Memory B cell (primary cell): Measurements from ENCODE around the gene MMP13.
"Not testable (repeated sequence)": the region's sequence is repeated elsewhere in the genome, so short reads cannot be mapped to it uniquely, and the experiment has no call there.

ENCODE experiments used
- ATAC-seq: fragments of 150-1000 bp; cut with Tn5 transposase; 2 replicates; pipeline ENCODE4 v1.10.0; 2021; ENCODE audit warnings: low read depth, mild to moderate bottlenecking, moderate library complexity
- DNase-seq, 2 donors: peaks; one replicate each; pipeline ENCODE4 v3.0.0; 2022; ENCODE audit warnings: low spot score in 2 of 2
- H3K27ac Mint-ChIP-seq: one replicate; pipeline ENCODE4 v1.8.0; 2022; ENCODE audit warnings: mild to moderate bottlenecking, moderate library complexity, mixed read lengths
- H3K27me3 Mint-ChIP-seq: one replicate; pipeline ENCODE4 v1.8.0; 2022; ENCODE audit warnings: mixed read lengths
- H3K36me3 Mint-ChIP-seq: one replicate; pipeline ENCODE4 v1.8.0; 2022; ENCODE audit warnings: mild to moderate bottlenecking, mixed read lengths
- H3K4me1 Mint-ChIP-seq: one replicate; pipeline ENCODE4 v1.8.0; 2022; ENCODE audit warnings: mixed read lengths
- H3K4me3 Mint-ChIP-seq: one replicate; pipeline ENCODE4 v1.8.0; 2022; ENCODE audit warnings: mild to moderate bottlenecking, moderate library complexity, mixed read lengths
- H3K9me3 Mint-ChIP-seq: one replicate; pipeline ENCODE4 v1.8.0; 2022; ENCODE audit warnings: mixed read lengths

The MMP13 gene

DNA sequence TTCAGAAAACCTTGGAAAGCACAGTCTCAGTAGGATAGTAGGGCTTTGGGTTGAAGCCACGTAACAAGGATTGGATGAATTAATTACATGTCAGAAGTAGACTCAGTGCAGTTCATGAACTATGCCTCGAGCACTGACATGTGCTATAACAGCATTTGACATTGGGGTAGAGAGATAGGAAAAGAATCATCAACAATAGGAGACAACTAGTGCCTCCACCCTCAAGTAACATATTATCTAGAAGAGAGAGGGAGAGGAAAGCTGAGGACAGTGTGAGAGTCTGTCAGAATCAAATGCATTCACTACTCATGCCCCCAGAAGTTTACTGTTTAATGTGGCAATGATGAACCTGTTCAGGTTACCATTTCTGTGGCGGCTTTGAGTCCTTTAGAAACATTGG lies 26.4 kb downstream of the MMP13 start:
- DNase-seq (no peak), ATAC-seq (no peak)
- H3K9me3 Mint-ChIP-seq: no peaks in the 10 kb centered on the region
- H3K27ac Mint-ChIP-seq: no peak overlapping the region
- no peaks in the 10 kb centered on the region for H3K36me3 Mint-ChIP-seq
- H3K4me3 Mint-ChIP-seq: no peak overlapping the region
- H3K4me1 Mint-ChIP-seq: no peaks in the 10 kb centered on the region
- peaks cover 5% of the 10 kb centered on the region for H3K27me3 Mint-ChIP-seq

DNA sequence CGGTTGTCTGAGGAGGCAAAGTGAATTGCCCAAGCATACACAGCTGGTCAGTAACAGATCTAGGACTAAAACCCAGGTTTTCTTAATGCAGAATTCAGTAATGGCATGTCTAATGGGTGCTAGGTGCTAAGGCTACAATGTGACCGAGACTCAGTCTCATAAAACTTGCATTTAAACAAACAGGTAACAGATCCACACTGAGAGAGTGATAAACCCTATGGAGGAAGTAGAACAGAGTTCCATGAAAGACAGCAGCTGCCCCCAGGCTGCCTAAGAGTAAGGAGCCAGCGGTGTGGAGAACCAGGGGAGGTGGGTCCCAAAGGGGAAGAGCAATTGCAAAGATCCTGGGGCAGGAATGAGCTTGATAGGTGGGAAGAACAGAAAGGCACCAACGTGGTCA lies 27.3 kb downstream of the MMP13 start:
- Mint-ChIP-seq H3K4me3 (no peak overlapping the region), H3K27ac (no peak overlapping the region), H3K9me3 (no peaks in the 10 kb centered on the region), H3K27me3 (peaks cover 5% of the 10 kb centered on the region), H3K36me3 (no peaks in the 10 kb centered on the region), H3K4me1 (no peaks in the 10 kb centered on the region)
- DNase-seq: no peak
- ATAC-seq: no peak

DNA sequence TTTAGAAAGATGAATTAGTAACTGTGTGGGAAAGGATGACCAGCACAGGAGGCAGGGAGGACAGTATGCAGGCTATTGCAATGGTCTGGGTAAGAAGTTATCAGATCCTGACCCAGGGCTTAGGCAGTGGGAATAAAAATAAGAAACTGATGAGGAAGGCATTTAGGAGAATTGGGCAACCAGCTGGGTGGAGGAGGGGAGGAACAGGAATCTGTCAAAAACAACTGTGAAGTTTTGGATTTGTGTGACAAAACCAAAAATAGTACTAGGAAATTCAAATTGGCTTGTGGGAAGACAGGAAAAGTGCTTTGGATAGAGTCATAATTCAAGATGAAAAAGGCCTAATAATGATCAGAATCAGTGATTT lies 27.9 kb downstream of the MMP13 start:
- H3K9me3 Mint-ChIP-seq: no peaks in the 10 kb centered on the region
- no peak for DNase-seq
- H3K27me3 Mint-ChIP-seq: peaks cover 6% of the 10 kb centered on the region
- no peaks in the 10 kb centered on the region for H3K36me3 Mint-ChIP-seq
- H3K4me3 Mint-ChIP-seq: no peak overlapping the region
- H3K27ac Mint-ChIP-seq: no peak overlapping the region
- ATAC-seq: no peak
- no peaks in the 10 kb centered on the region for H3K4me1 Mint-ChIP-seq

DNA sequence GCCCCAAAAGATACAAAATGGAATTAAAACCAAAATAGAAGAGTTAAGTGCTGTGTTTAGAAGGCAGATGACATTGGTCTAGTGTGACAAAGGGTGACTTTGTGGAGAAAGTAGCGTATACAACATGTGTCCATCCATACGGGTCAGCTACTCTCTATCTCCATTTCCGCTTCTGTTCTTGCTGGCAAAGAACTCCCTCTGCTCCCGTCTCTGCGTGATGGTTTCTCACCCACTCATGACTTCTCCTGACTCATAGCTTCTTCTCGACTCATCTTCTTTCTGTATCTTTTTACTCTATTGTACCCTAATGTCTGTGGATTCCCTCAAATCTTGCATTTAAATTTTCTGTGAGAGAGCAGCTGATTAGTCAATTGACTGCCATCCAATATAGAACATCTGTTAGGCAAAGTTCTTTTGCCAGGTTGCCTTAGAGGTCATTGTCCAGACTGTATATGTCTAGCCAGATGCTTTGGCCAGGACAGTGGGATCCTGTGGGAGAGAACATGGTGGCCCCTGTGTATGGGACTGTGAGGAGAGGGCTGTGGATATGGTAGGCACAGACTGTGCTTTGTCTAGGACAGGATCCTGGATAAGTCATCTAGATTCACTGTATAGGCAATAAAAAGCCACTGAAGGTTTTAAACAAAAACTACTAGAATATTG lies 28.4 kb downstream of the MMP13 start:
- Mint-ChIP-seq H3K27me3 (peaks cover 6% of the 10 kb centered on the region), H3K9me3 (no peaks in the 10 kb centered on the region), H3K27ac (no peak overlapping the region), H3K36me3 (no peaks in the 10 kb centered on the region), H3K4me1 (no peaks in the 10 kb centered on the region), H3K4me3 (no peak overlapping the region)
- DNase-seq: no peak
- no peak for ATAC-seq

DNA sequence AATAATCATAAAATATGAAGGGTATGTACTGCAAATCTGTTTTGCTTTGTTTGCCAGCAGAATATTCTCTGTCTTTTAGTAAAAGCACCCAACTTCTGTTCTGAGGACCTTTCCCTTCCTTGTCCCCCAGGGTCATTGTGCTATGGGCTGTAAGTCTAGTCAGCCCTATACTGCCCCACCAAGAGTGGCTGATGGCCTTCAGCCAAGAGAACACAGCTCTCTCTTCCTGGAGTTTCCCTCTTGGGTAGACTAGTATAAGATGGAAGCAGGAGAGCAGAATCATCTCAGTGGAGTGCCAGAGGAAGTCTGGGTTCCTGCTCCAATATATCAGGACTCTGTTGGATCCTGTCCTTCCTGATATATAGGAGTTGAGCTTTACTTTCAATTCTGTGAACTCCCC lies 29.0 kb downstream of the MMP13 start:
- no peak for DNase-seq
- no peak overlapping the region for H3K27ac Mint-ChIP-seq
- H3K27me3 Mint-ChIP-seq: peaks cover 9% of the 10 kb centered on the region
- H3K9me3 Mint-ChIP-seq: no peaks in the 10 kb centered on the region
- H3K4me1 Mint-ChIP-seq: peaks cover 3% of the 10 kb centered on the region
- ATAC-seq: no peak
- H3K4me3 Mint-ChIP-seq: no peak overlapping the region
- no peaks in the 10 kb centered on the region for H3K36me3 Mint-ChIP-seq

DNA sequence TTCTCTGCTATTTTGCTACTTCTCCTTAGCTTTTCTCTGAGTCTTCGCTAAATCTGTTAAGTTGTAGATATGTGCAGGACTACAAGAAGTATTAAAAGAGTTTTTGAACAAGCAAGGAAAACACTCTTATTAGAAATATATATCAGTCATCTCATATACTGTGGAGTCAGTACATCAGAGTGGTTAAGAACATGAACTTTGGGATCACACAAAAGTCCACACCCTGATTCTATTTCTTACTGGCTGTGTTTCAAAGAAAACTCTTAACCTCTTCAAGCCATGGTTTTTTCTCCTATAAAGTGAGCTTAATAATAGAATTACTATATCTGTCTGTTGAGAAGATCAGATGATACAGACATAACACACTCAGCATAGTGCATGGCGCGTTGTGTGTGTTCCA lies 29.5 kb downstream of the MMP13 start:
- ATAC-seq (no peak), DNase-seq (no peak)
- H3K4me1 Mint-ChIP-seq: peaks cover 4% of the 10 kb centered on the region
- no peak overlapping the region for H3K27ac Mint-ChIP-seq
- no peaks in the 10 kb centered on the region for H3K9me3 Mint-ChIP-seq
- no peak overlapping the region for H3K4me3 Mint-ChIP-seq
- peaks cover 9% of the 10 kb centered on the region for H3K27me3 Mint-ChIP-seq
- no peaks in the 10 kb centered on the region for H3K36me3 Mint-ChIP-seq

DNA sequence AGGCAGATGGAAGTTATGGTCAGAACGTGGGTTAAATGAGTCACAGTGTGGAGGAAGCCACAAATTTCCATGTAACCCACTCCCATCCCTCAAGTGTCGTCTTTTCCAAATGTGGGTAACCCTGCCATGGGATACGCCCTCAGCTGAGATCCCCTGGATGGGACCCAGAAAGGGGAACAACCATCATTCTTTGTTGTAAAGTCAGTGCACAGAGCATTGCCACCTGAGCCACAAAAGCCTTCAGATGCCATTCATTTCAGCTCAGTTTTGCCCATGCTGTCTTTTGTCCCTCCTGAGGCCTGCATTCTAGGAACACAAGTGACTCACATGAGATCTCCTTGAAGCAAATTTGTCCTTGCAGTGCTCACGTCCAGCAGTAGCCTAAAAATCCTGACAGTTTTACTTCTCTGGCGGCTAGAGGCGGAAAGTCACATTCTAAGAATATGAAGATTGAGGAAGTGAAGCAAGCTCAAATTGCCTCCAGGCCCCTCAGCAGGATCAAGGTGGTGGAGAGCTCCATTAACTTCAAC lies 30.6 kb downstream of the MMP13 start:
- H3K36me3 Mint-ChIP-seq: no peaks in the 10 kb centered on the region
- no peak for ATAC-seq
- no peak overlapping the region for H3K4me3 Mint-ChIP-seq
- DNase-seq: no peak
- H3K27me3 Mint-ChIP-seq: peaks cover 7% of the 10 kb centered on the region
- no peak overlapping the region for H3K27ac Mint-ChIP-seq
- H3K4me1 Mint-ChIP-seq: peaks cover 10% of the 10 kb centered on the region
- H3K9me3 Mint-ChIP-seq: no peaks in the 10 kb centered on the region

DNA sequence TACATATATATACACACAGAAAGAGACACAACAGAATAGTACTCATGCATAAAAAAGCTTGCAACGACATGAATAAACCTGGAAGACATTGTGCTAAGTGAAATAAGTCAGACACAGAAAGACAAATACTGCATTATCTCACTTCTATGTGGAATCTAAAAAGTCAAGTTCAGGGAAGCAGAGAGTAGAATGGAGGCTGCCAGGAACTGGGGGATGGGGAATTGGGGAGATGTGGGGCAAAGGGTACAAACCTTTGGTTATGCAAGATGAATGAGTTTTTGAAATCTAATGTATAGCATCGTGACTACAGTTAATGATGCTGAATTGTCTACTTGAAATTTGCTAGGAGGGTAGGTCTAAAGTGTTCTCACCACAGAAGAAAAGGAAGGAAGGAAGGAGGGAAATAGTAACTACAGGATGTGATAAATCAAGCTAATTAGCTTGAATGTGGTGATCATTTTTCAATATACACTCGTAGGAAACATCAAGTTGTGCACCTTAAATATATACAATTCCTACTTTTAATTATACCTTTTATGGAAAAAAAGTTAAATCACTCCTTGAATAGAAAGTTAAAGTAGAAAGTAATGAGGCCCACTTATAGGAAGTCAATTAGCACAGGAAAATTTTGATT lies 33.8 kb downstream of the MMP13 start:
- peaks cover 6% of the 10 kb centered on the region for H3K27me3 Mint-ChIP-seq
- DNase-seq (no peak), ATAC-seq (no peak)
- H3K36me3 Mint-ChIP-seq: no peaks in the 10 kb centered on the region
- peaks cover 12% of the 10 kb centered on the region for H3K4me1 Mint-ChIP-seq
- H3K27ac Mint-ChIP-seq: no peak overlapping the region
- H3K4me3 Mint-ChIP-seq: no peak overlapping the region
- no peaks in the 10 kb centered on the region for H3K9me3 Mint-ChIP-seq

DNA sequence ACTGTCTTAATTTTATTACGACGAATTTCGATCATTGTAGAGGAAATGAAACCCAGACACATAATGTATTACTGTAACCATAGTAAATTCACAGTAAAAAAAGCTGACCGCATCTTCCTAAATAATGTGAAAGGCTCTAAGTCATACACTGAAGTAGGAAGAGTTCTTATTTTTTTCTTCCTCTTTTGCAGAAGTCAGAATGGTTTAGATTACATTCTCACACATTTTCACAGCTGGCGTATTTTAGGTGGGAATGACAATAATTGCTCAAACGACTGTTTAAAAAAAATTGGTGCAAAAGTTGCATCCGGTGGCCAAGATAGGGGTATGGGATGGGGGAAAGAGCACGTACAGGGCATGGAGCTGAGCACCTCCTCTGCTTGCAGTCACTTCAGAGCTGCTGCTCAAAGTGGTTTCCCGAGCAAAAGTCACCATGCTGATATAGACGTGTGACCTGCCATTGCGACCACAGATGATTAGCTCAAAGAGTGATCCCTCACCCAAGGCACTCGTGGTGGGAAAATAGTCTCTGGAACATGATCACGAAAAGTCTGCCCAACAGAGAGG lies 35.3 kb downstream of the MMP13 start:
- H3K4me3 Mint-ChIP-seq: peak overlapping the region; percentile 41
- peak overlapping the region; percentile 7 for H3K27ac Mint-ChIP-seq
- H3K9me3 Mint-ChIP-seq: no peaks in the 10 kb centered on the region
- no peaks in the 10 kb centered on the region for H3K36me3 Mint-ChIP-seq
- peaks cover 6% of the 10 kb centered on the region for H3K27me3 Mint-ChIP-seq
- DNase-seq (no peak), ATAC-seq (peak; percentile 88)
- H3K4me1 Mint-ChIP-seq: peaks cover 12% of the 10 kb centered on the region

DNA sequence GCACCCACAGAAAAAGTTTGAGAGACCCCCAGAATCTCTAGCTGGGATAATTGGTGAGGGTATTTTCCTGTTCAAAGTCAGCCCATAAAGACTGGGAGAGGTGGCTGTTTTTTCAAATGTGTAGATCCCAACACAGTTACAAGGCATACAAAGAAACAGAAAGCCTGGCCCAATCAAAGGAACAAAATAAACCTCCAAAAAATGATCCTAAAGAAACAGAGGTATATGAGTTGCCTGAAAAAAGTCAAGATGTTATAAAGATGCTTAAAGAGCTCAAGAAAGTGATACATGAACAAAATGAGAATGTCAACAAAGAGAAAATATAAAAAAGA lies 40.5 kb downstream of the MMP13 start:
- Mint-ChIP-seq H3K4me1 (peaks cover 3% of the 10 kb centered on the region), H3K27me3 (peaks cover 1% of the 10 kb centered on the region), H3K4me3 (no peak overlapping the region), H3K36me3 (no peaks in the 10 kb centered on the region), H3K27ac (no peak overlapping the region), H3K9me3 (no peaks in the 10 kb centered on the region)
- no peak for ATAC-seq
- no peak for DNase-seq

DNA sequence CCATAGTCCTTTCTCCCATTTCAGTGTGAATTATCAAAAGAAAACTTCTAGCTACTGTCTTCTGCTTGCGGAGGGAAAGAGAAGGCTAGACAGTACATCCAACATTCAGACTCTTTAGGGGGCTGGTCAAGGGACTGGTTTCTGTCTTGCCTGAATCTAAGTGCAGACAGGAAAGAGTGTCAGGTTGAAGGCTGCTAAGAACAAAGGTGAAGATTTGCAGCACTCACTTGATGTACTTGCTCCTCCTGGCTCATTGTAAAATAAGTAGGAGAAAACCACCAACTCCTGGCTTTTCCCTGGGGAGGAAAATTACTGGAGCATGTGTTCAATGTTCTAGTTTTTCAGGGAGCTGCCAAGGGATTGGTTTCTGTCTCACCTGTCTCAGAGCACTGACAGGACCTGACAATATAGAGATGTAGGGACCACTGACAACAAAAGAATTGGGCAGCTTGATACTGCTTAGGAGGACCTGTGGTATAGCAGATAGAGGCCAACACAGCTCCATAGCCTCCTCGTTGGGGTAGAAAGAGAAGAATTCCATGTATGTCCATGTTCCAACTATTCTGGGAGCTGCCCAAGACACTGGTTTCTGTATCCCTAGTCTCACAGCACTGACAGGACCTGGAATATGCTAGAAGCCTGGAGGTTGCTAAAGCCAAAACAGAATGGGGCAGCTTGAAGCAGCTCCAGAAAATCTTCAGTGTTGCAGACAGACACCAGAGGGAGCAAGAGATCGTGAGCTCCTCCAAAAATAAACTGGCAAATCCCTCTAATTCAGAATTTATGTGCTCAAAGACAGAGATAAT lies 41.1 kb downstream of the MMP13 start:
- ATAC-seq (no peak), DNase-seq (no peak)
- Mint-ChIP-seq H3K4me3 (no peak overlapping the region), H3K27me3 (peaks cover 1% of the 10 kb centered on the region), H3K27ac (no peak overlapping the region), H3K9me3 (no peaks in the 10 kb centered on the region), H3K36me3 (no peaks in the 10 kb centered on the region), H3K4me1 (no peaks in the 10 kb centered on the region)

DNA sequence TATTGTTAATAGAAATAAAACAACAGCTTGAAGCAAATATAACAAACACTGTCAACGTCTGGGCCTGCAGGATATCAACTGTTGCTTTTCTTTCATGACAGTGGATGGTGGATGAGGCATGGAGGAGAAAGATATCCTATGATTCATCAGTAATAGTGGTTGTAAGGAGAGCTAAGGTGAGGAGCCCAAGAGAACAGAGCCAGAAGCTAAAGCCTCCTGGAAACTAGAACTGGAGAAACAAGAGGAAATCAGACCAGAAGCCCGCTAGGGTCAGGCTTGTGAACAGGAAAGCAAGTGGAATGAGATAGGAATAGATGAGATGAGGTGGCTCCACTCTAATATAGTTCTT lies 43.1 kb downstream of the MMP13 start:
- DNase-seq: no peak
- no peak overlapping the region for H3K27ac Mint-ChIP-seq

DNA sequence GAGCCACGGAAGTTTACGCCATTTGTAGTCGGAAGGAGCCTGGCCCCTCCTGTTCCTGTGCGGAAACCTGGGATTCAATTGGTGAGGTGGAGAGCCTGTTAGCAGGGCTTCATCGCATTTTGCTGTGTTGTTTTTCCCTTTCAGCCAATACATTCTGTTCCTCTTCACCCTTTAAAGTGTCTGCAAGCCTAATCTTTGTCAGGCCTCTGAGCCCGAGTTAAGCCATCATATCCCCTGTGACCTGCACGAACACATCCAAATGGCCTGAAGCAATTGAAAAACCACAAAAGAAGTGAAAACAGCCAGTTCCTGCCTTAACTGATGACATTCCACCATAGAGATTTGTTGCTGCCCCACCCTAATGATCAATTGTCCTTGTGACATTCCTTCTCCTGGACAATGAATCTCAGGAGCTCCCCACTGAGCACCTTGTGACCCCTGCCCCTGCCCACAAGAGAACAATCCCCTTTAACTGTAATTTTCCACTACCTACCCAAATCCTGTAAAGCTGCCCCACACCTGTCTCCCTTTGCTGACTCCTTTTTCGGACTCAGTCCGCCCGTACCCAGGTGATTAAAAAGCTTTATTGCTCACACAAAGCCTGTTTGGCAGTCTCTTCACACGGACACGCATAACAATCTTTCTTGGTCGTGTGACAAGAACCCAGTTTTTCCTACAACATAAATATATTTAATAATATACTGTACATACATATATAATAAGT lies 43.6 kb downstream of the MMP13 start:
- Mint-ChIP-seq H3K27me3 (peaks cover 5% of the 10 kb centered on the region), H3K4me3 (no peak overlapping the region), H3K36me3 (no peaks in the 10 kb centered on the region), H3K27ac (no peak overlapping the region), H3K9me3 (no peaks in the 10 kb centered on the region), H3K4me1 (no peaks in the 10 kb centered on the region)
- ATAC-seq (no peak), DNase-seq (no peak)

More for the DNA sequence above, 43.1 kb downstream of the MMP13 start:
- Mint-ChIP-seq H3K27me3 (peaks cover 5% of the 10 kb centered on the region), H3K4me1 (no peaks in the 10 kb centered on the region), H3K36me3 (no peaks in the 10 kb centered on the region), H3K9me3 (no peaks in the 10 kb centered on the region), H3K4me3 (no peak overlapping the region)
- ATAC-seq: no peak

DNA sequence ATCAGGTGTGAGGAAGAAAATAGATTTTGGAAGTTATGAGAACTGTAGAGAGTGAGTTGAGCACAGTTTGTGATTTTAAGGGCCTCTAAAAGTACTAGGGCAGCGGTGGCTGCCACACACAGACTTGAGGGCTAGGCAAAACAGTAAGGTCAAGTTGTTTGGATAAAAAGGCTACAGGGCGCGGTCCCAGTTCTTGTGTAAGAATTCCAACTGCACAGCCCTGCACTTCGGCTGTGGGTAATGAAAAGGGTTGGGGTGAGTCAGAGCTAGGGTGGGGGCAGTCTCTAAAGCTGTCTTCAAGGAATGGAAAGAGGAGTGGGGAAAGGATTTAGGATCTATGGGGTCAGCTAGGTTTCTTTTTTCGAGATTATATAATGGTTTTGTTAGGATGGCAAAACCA lies 49.7 kb downstream of the MMP13 start:
- H3K4me3 Mint-ChIP-seq, H3K27ac Mint-ChIP-seq, H3K4me1 Mint-ChIP-seq, ATAC-seq, H3K9me3 Mint-ChIP-seq, DNase-seq, H3K27me3 Mint-ChIP-seq, H3K36me3 Mint-ChIP-seq: not testable (repeated sequence)
